Uterus (tissue), 2 donors: ENCODE data around the gene LTBP1.

ENCODE experiments used
- CTCF ChIP-seq, 4 experiments: fragments of 200-600 bp in 2 of 4; fragments of 450-650 bp in 2 of 4; sonication (generic) in 2 of 4; IDR thresholded peaks; one replicate each; pipeline ENCODE4 v1.5.1; 2016 to 2019; ENCODE audit warnings: antibody characterized with exemption in 4 of 4, mild to moderate bottlenecking in 2 of 4, moderate library complexity in 1 of 4
- POLR2A ChIP-seq, 2 donors: fragments of 450-650 bp; IDR thresholded peaks; one replicate each; pipeline ENCODE4 v1.6.1; 2016; ENCODE audit warnings: antibody characterized with exemption in 2 of 2, mild to moderate bottlenecking in 1 of 2, moderate library complexity in 1 of 2

- TF ChIP-seq CTCF (IDR thresholded peaks at IDR 0.05): no peak
- TF ChIP-seq POLR2A (IDR thresholded peaks at IDR 0.05): no peak
Measured at GRCh38 chr2:33419581-33420200, 472.9 kb downstream of the LTBP1 start.
